ENCODE data around the gene SEC14L3. TPM values are rescaled to one million over a fixed set of nuclear protein-coding genes. Genes with fewer than 3 reads are reported as not detected.

SEC14L3 gene
- not detected in 2 replicates for total RNA-seq (2022)
- not detected for Bru-seq, nascent RNA
- BruChase-seq, experiment 1, labeled RNA remaining after a 2-hour chase: not detected
- BruChase-seq, experiment 2, labeled RNA remaining after a 6-hour chase: not detected
- long read RNA-seq: 0 reads

- ChIA-PET POLR2A (no interaction called here), CTCF (no interaction called here)
- intact Hi-C loops (cut with micrococcal nuclease; ENCODE audit: unreplicated experiment): no loop called here
These were observed at the start of gene SEC14L3 for GRCh38 chr22:30471616-30472318. Gene SEC14L3, minus strand, starts transcription at chr22:30472017. Its CDS starts 59 bp downstream, at chr22:30471958.

GRCh38 chr22:30519842-30520425 lies 48.1 kb upstream of the SEC14L3 start:
- Mint-ChIP-seq H3K27me3 (ENCODE audit: insufficient read depth, unreplicated experiment) (peaks cover 7% of the 10 kb centered on the region), H3K4me1 (ENCODE audit: low read depth, unreplicated experiment) (peaks cover 9% of the 10 kb centered on the region), H3K27ac (ENCODE audit: unreplicated experiment) (no peak overlapping the region), H3K4me3 (ENCODE audit: unreplicated experiment) (no peak overlapping the region), H3K9me3 (ENCODE audit: unreplicated experiment) (no peaks in the 10 kb centered on the region), H3K36me3 (ENCODE audit: insufficient read depth, unreplicated experiment) (no peaks in the 10 kb centered on the region)
- intact Hi-C loops (cut with micrococcal nuclease; ENCODE audit: unreplicated experiment): no loop called here
- H3K9me3 ChIP-seq: no peaks in the 10 kb centered on the region
- no peak for DNase-seq
- CTCF ChIA-PET: no interaction called here
- no peaks in the 10 kb centered on the region for H3K27me3 ChIP-seq (replicated peaks; ENCODE audit: control insufficient read depth, insufficient read depth, low read length)
- TF ChIP-seq CTCF (IDR thresholded peaks at IDR 0.05; ENCODE audit: insufficient read depth in 1 of 2, low read depth in 1 of 2, low read length in 1 of 2, severe bottlenecking in 1 of 2, unreplicated experiment in 1 of 2): no peak
- H3K36me3 ChIP-seq (ENCODE audit: control insufficient read depth, insufficient read depth, low read length): no peaks in the 10 kb centered on the region
- no TSS peak for BruUV-seq (replicated peaks)
- POLR2A ChIA-PET: no interaction called here
- no peak overlapping the region for H3K4me3 ChIP-seq (ENCODE audit: low read depth, low read length)
- H3K4me1 ChIP-seq: no peaks in the 10 kb centered on the region

More at GRCh38 chr22:30471616-30472318, at the start of gene SEC14L3:
- H3K27me3 Mint-ChIP-seq (ENCODE audit: insufficient read depth, unreplicated experiment): peaks cover 12% of the 10 kb centered on the region
- no peak for TF ChIP-seq CTCF (IDR thresholded peaks at IDR 0.05; ENCODE audit: insufficient read depth in 1 of 2, low read depth in 1 of 2, low read length in 1 of 2, severe bottlenecking in 1 of 2, unreplicated experiment in 1 of 2)
- H3K4me1 ChIP-seq: no peaks in the 10 kb centered on the region
- no TSS peak for BruUV-seq (replicated peaks)
- H3K9me3 ChIP-seq: no peaks in the 10 kb centered on the region
- H3K27ac Mint-ChIP-seq (ENCODE audit: unreplicated experiment): no peak within 1 kb of the TSS
- H3K4me3 Mint-ChIP-seq (ENCODE audit: unreplicated experiment): no peak within 1 kb of the TSS
- no peaks in the 10 kb centered on the region for H3K36me3 ChIP-seq (ENCODE audit: control insufficient read depth, insufficient read depth, low read length)
- no peak within 1 kb of the TSS for H3K4me3 ChIP-seq (ENCODE audit: low read depth, low read length)
- no peaks in the 10 kb centered on the region for H3K4me1 Mint-ChIP-seq (ENCODE audit: low read depth, unreplicated experiment)
- no peaks in the 10 kb centered on the region for H3K36me3 Mint-ChIP-seq (ENCODE audit: insufficient read depth, unreplicated experiment)
- H3K9me3 Mint-ChIP-seq (ENCODE audit: unreplicated experiment): no peaks in the 10 kb centered on the region
- H3K27me3 ChIP-seq (replicated peaks; ENCODE audit: control insufficient read depth, insufficient read depth, low read length): no peaks in the 10 kb centered on the region
- no peak for DNase-seq

GRCh38 chr22:30516731-30517130 lies 44.9 kb upstream of the SEC14L3 start:
- H3K36me3 ChIP-seq (ENCODE audit: control insufficient read depth, insufficient read depth, low read length): no peaks in the 10 kb centered on the region
- Mint-ChIP-seq H3K36me3 (ENCODE audit: insufficient read depth, unreplicated experiment) (no peaks in the 10 kb centered on the region), H3K9me3 (ENCODE audit: unreplicated experiment) (no peaks in the 10 kb centered on the region), H3K27ac (ENCODE audit: unreplicated experiment) (no peak overlapping the region), H3K4me3 (ENCODE audit: unreplicated experiment) (no peak overlapping the region), H3K27me3 (ENCODE audit: insufficient read depth, unreplicated experiment) (peaks cover 3% of the 10 kb centered on the region), H3K4me1 (ENCODE audit: low read depth, unreplicated experiment) (peaks cover 9% of the 10 kb centered on the region)
- no peak for TF ChIP-seq CTCF (IDR thresholded peaks at IDR 0.05; ENCODE audit: insufficient read depth in 1 of 2, low read depth in 1 of 2, low read length in 1 of 2, severe bottlenecking in 1 of 2, unreplicated experiment in 1 of 2)
- POLR2A ChIA-PET: no interaction called here
- no peak for DNase-seq
- no peaks in the 10 kb centered on the region for H3K27me3 ChIP-seq (replicated peaks; ENCODE audit: control insufficient read depth, insufficient read depth, low read length)
- BruUV-seq (replicated peaks): no TSS peak
- intact Hi-C loops (cut with micrococcal nuclease; ENCODE audit: unreplicated experiment): no loop called here
- H3K9me3 ChIP-seq: no peaks in the 10 kb centered on the region
- CTCF ChIA-PET: no interaction called here
- H3K4me1 ChIP-seq: no peaks in the 10 kb centered on the region
- H3K4me3 ChIP-seq (ENCODE audit: low read depth, low read length): no peak overlapping the region
